WTC11 (cell line): ENCODE results near the gene ADGRB2.

Experiments used
- ATF1 ChIP-seq: sonication (generic); formaldehyde crosslinking; IDR thresholded peaks from 2 replicates; pipeline ENCODE4 v1.8.1; 2023; ENCODE audit warnings: mild to moderate bottlenecking, moderate library complexity, missing genetic modification reagents
- CREB1 ChIP-seq: sonication (generic); formaldehyde crosslinking; IDR thresholded peaks from 2 replicates; pipeline ENCODE4 v1.8.0; 2023; ENCODE audit warnings: mild to moderate bottlenecking, missing genetic modification reagents
- CTCF ChIP-seq: fragments of 200-600 bp; IDR thresholded peaks from 2 replicates; pipeline ENCODE4 v1.8.0; 2022; ENCODE audit warnings: antibody characterized with exemption
- E2F5 ChIP-seq: sonication (generic); formaldehyde crosslinking; IDR thresholded peaks from 2 replicates; pipeline ENCODE4 v1.8.1; 2022; ENCODE audit warnings: mild to moderate bottlenecking, moderate library complexity, missing genetic modification reagents
- ELF4 ChIP-seq: sonication (generic); formaldehyde crosslinking; IDR thresholded peaks from 2 replicates; pipeline ENCODE4 v1.8.1; 2022; ENCODE audit warnings: low read depth, mild to moderate bottlenecking, moderate library complexity, missing genetic modification reagents
- FOXK1 ChIP-seq: sonication (generic); formaldehyde crosslinking; IDR thresholded peaks from 2 replicates; pipeline ENCODE4 v1.8.0; 2022; ENCODE audit warnings: mild to moderate bottlenecking, moderate library complexity, missing genetic modification reagents
- GRHL2 ChIP-seq: fragments of 250-450 bp; sonication (Bioruptor Pico); IDR thresholded peaks from 2 replicates; pipeline ENCODE4 v1.8.0; 2022; ENCODE audit warnings: mild to moderate bottlenecking, moderate library complexity; ENCODE audit not compliant: insufficient replicate concordance, severe bottlenecking
- NFATC4 ChIP-seq: fragments of 250-450 bp; sonication (Bioruptor Pico); IDR thresholded peaks from 2 replicates; pipeline ENCODE4 v1.9.0; 2021; ENCODE audit warnings: mild to moderate bottlenecking
- NFE2L1 ChIP-seq: sonication (generic); formaldehyde crosslinking; IDR thresholded peaks from 2 replicates; pipeline ENCODE4 v1.8.1; 2023; ENCODE audit warnings: missing genetic modification reagents
- USF2 ChIP-seq: sonication (generic); formaldehyde crosslinking; IDR thresholded peaks from 2 replicates; pipeline ENCODE4 v1.8.1; 2023; ENCODE audit warnings: mild to moderate bottlenecking, missing genetic modification reagents, moderate library complexity
- ZBTB43 ChIP-seq: sonication (generic); formaldehyde crosslinking; IDR thresholded peaks from 2 replicates; pipeline ENCODE4 v1.8.1; 2023; ENCODE audit warnings: mild to moderate bottlenecking, missing genetic modification reagents
- ZNF232 ChIP-seq: sonication (generic); formaldehyde crosslinking; IDR thresholded peaks from 2 replicates; pipeline ENCODE4 v1.8.0; 2022; ENCODE audit warnings: mild to moderate bottlenecking, missing genetic modification reagents
- ZNF263 ChIP-seq: sonication (generic); formaldehyde crosslinking; IDR thresholded peaks from 2 replicates; pipeline ENCODE4 v1.8.1; 2022; ENCODE audit warnings: low read depth, mild to moderate bottlenecking, moderate library complexity, missing genetic modification reagents
- ZNF317 ChIP-seq: sonication (generic); formaldehyde crosslinking; IDR thresholded peaks from 2 replicates; pipeline ENCODE4 v1.8.1; 2023; ENCODE audit warnings: low read depth, mild to moderate bottlenecking, moderate library complexity, missing genetic modification reagents, borderline replicate concordance

- TF ChIP-seq CTCF = no peak
- no peak for TF ChIP-seq FOXK1
- TF ChIP-seq NFATC4 (CRISPR knock-in tag) = no peak
- no peak for TF ChIP-seq ZNF263 (CRISPR knock-in tag)
- no peak for TF ChIP-seq ZNF232 (CRISPR knock-in tag)
- no peak for TF ChIP-seq GRHL2 (CRISPR knock-in tag)
- no peak for TF ChIP-seq USF2 (CRISPR knock-in tag)
- TF ChIP-seq NFE2L1 (CRISPR knock-in tag) = no peak
- no peak for TF ChIP-seq ZBTB43 (CRISPR knock-in tag)
- no peak for TF ChIP-seq E2F5 (CRISPR knock-in tag)
- TF ChIP-seq CREB1 (CRISPR knock-in tag) = no peak
- TF ChIP-seq ELF4 (CRISPR knock-in tag) = no peak
- no peak for TF ChIP-seq ATF1 (CRISPR knock-in tag)
- no peak for TF ChIP-seq ZNF317 (CRISPR knock-in tag)
These were observed 29.5 kb downstream of the ADGRB2 start for GRCh38 chr1:31734582-31735107.
